GM18517 (cell line): Measurements from ENCODE around the gene SSU72.
"Not testable (repeated sequence)": the region's sequence is repeated elsewhere in the genome, so short reads cannot be mapped to it uniquely, and the experiment has no call there.

Experiments
- ATAC-seq: cut with Tn5 transposase; IDR thresholded peaks from one replicate; pipeline ENCODE4 v1.9.1; 2021; ENCODE audit warnings: mild to moderate bottlenecking, moderate library complexity; ENCODE audit not compliant: unreplicated experiment

Gene SSU72

DNA sequence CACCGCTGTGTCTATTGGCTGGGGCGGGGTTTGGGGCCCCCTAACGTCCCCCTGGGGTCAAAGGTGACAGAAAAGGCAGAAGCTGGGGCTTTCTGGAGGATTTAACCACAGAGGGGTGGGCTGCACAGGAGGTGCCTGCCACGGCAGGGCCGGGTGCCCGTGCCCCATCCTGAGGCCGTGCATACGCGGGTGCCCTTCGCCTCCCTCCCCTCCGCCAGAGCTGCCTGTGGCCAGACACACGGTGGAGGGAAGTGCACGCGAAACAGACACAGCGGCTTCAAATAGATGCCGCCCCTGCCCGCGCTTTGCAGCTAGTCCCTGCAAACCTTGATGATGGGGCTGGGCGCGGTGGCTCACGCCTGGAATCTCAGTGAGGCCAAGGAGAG, 65.2 kb downstream of the SSU72 start:
- not testable (repeated sequence) for ATAC-seq

GRCh38 chr1:1508775-1509464, 65.7 kb downstream of the SSU72 start:
- not testable (repeated sequence) for ATAC-seq

DNA sequence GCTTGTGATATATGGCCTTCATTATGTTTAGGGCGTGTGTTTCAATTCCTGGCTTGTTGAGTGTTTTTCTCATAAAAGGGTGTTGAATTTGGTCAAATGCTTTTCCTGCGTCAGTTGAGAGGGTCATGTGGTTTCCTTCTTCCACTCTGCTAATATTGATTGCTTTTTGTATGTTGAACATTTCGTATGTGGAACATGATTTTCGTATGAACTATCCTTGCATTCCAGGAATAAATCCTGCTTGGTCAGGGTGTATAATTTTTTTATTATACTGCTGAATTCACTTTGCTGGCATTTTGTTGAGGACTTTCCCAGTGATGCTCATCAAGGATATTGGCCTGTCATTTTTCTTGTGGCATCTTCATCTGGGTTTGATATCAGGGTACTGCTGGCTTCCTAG, 67.4 kb downstream of the SSU72 start:
- no peak for ATAC-seq

GRCh38 chr1:1505801-1506200, 68.9 kb downstream of the SSU72 start:
- not testable (repeated sequence) for ATAC-seq

DNA sequence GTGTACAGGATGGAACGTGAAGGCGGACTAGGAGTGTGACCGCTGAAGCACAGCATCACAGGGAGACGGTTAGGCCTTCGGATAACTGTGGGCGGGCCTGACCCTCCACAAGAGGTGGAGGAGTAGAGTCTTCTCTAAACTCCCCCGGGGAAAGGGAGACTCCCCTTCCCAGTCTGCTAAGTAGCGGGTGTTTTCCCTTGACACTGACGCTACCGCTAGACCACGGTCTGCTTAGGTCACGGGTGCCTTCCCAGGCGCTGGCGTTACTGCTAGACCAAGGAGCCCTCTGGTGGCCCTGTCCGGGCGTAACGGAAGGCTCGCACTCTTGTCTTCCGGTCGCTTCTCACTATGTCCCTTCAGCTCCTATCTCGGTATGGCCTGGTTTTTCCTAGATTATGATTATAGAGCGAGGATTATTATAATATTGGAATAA, 69.3 kb downstream of the SSU72 start:
- not testable (repeated sequence) for ATAC-seq

- ATAC-seq: not testable (repeated sequence)
These were observed 69.8 kb downstream of the SSU72 start for GRCh38 chr1:1504777-1505365.

GRCh38 chr1:1495461-1495975, 79.1 kb downstream of the SSU72 start:
- ATAC-seq: not testable (repeated sequence)

GRCh38 chr1:1494311-1494710, 80.4 kb downstream of the SSU72 start:
- ATAC-seq: not testable (repeated sequence)
